Keratinocyte (primary cell): ENCODE data around the gene TRIP6. TPM values are rescaled to one million over a fixed set of nuclear protein-coding genes. Genes with fewer than 3 reads are reported as not detected.

Experiments used
- DNase-seq: peaks from one replicate; pipeline ENCODE4 v3.0.0-alpha.2; 2011; ENCODE audit warnings: low read depth, missing footprints, low spot score
- FAIRE-seq: peaks from 2 replicates; lab custom pipeline; 2011; peaks lifted over from hg19 to GRCh38; lab: Jason Lieb, UNC
- H2AFZ ChIP-seq: 2 replicates; pipeline ENCODE4 v1.6.0; 2012; ENCODE audit warnings: low read length, control low read depth, inconsistent platforms; ENCODE audit not compliant: control insufficient read depth
- H3K27ac ChIP-seq: 2 replicates; pipeline ENCODE4 v1.5.1; 2011; ENCODE audit warnings: low read length; ENCODE audit not compliant: control insufficient read depth, insufficient read depth
- H3K27me3 ChIP-seq: 3 replicates; pipeline ENCODE4 v1.6.0; 2011; ENCODE audit warnings: low read length; ENCODE audit not compliant: control insufficient read depth, insufficient read depth; ENCODE audit errors: extremely low read depth
- H3K36me3 ChIP-seq, 2 experiments: 2 replicates in 1 of 2; 3 replicates in 1 of 2; pipeline ENCODE4 v1.5.1; 2011; ENCODE audit warnings: low read length in 2 of 2, mild to moderate bottlenecking in 1 of 2; ENCODE audit not compliant: control insufficient read depth in 2 of 2, insufficient read depth in 2 of 2; ENCODE audit errors: extremely low read depth in 1 of 2
- H3K4me1 ChIP-seq: 3 replicates; pipeline ENCODE4 v1.5.1; 2011; ENCODE audit warnings: low read length; ENCODE audit not compliant: control insufficient read depth, insufficient read depth; ENCODE audit errors: extremely low read depth
- H3K4me2 ChIP-seq: 3 replicates; pipeline ENCODE4 v1.6.0; 2011; ENCODE audit warnings: low read depth, low read length; ENCODE audit not compliant: control insufficient read depth, insufficient read depth; ENCODE audit errors: extremely low read depth
- H3K4me3 ChIP-seq, 3 experiments: fragments of 200-600 bp in 1 of 3; sonication (generic) in 1 of 3; 2 replicates in 2 of 3; 3 replicates in 1 of 3; pipeline ENCODE4 v1.5.1; 2011 to 2016; ENCODE audit warnings: low read length in 3 of 3, mild to moderate bottlenecking in 3 of 3, control low read depth in 2 of 3, inconsistent platforms in 1 of 3, low read depth in 1 of 3, mixed read lengths in 1 of 3, mixed run types in 1 of 3, moderate library complexity in 1 of 3; ENCODE audit not compliant: control insufficient read depth in 2 of 3, insufficient read depth in 2 of 3; ENCODE audit errors: extremely low read depth in 1 of 3
- H3K79me2 ChIP-seq: 2 replicates; pipeline ENCODE4 v1.6.0; 2012; ENCODE audit warnings: low read length; ENCODE audit not compliant: control insufficient read depth, insufficient read depth
- H3K9ac ChIP-seq: 3 replicates; pipeline ENCODE4 v1.6.0; 2011; ENCODE audit warnings: low read length; ENCODE audit not compliant: control insufficient read depth, insufficient read depth; ENCODE audit errors: extremely low read depth
- H3K9me1 ChIP-seq: 3 replicates; pipeline ENCODE4 v1.6.0; 2011; ENCODE audit warnings: low read length; ENCODE audit not compliant: control insufficient read depth, insufficient read depth; ENCODE audit errors: extremely low read depth
- H3K9me3 ChIP-seq: 2 replicates; pipeline ENCODE4 v1.5.1; 2012; ENCODE audit warnings: low read depth, low read length; ENCODE audit not compliant: control insufficient read depth
- H4K20me1 ChIP-seq: 3 replicates; pipeline ENCODE4 v1.6.0; 2011; ENCODE audit warnings: low read length; ENCODE audit not compliant: control insufficient read depth, insufficient read depth; ENCODE audit errors: extremely low read depth
- CTCF ChIP-seq, 3 experiments: IDR thresholded peaks in 1 of 3; conservative IDR thresholded peaks in 1 of 3; optimal IDR thresholded peaks in 1 of 3; 2 replicates in 2 of 3; 3 replicates in 1 of 3; pipeline versions ENCODE3 to v1.5.1; 2011; ENCODE audit warnings: low read length in 3 of 3, mild to moderate bottlenecking in 3 of 3, moderate library complexity in 2 of 3, control low read depth in 1 of 3, inconsistent platforms in 1 of 3; ENCODE audit not compliant: insufficient read depth in 2 of 3; ENCODE audit errors: extremely low read depth in 1 of 3
- EZH2 ChIP-seq: IDR thresholded peaks from one replicate; pipeline ENCODE4 v1.6.1; 2012; ENCODE audit warnings: inconsistent platforms, mild to moderate bottlenecking, low read length, moderate library complexity
- dilution Hi-C: fragments of 300-500 bp; cut with MboI; formaldehyde crosslinking; loops from one replicate; pipeline ENCODE4 v1.7.0; 2020; ENCODE audit warnings: low sequenced_read_pairs; ENCODE audit not compliant: extremely low pct_ligation_motif_present
- polyA plus RNA-seq, 5 experiments: library from polyadenylated mRNA; depleted of rRNA in 3 of 5; stranded (reverse) in 3 of 5; stranded (forward) in 1 of 5; unstranded in 1 of 5; fragments of >200 nt; gene quantifications; 1 replicate in 1 of 5; 2 replicates in 3 of 5; 3 replicates in 1 of 5; pipeline versions ENCODE4 v1.2.1 to v1.2.3, GENCODE V29; 2011 to 2012; ENCODE audit warnings: missing spikeins in 2 of 5, low read depth in 1 of 5, low replicate concordance in 1 of 5

Gene TRIP6
- polyA plus RNA-seq, 1 donor (not counting 4 experiments of a cell fraction or from before 2014, with no cell fraction given): 83.8 TPM

GRCh38 chr7:100865938-100866728 is 1.1 kb upstream of the TRIP6 start:
- peak overlapping the region; percentile 89 to 97 (median 95) for H3K4me3 ChIP-seq
- TF ChIP-seq EZH2: no peak
- TF ChIP-seq CTCF (optimal IDR thresholded peaks at IDR 0.05 in 1 of 3, IDR thresholded peaks at IDR 0.05 in 1 of 3, conservative IDR thresholded peaks at IDR 0.05 in 1 of 3; ENCODE audit: extremely low read depth in 1 of 3, insufficient read depth in 2 of 3, low read length in 3 of 3): no peak
- H2AFZ ChIP-seq: no peak overlapping the region
- peak overlapping the region; percentile 99 for H3K9ac ChIP-seq
- peaks cover 38% of the 10 kb centered on the region for H3K79me2 ChIP-seq
- DNase-seq (no peak), FAIRE-seq (no peak)
- peaks cover 11 to 27% of the 10 kb centered on the region in 2 experiments for H3K36me3 ChIP-seq
- dilution Hi-C loops: no loop called here
- peaks cover 30% of the 10 kb centered on the region for H3K4me1 ChIP-seq
- peak overlapping the region; percentile 95 for H3K4me2 ChIP-seq
- H3K9me1 ChIP-seq: no peaks in the 10 kb centered on the region
- H3K27ac ChIP-seq: peak overlapping the region; percentile 95
- no peaks in the 10 kb centered on the region for H3K9me3 ChIP-seq
- no peaks in the 10 kb centered on the region for H4K20me1 ChIP-seq
- no peaks in the 10 kb centered on the region for H3K27me3 ChIP-seq

GRCh38 chr7:100866729-100867039 is 503 bp upstream of the TRIP6 start:
- Histone ChIP-seq H3K4me2 (peak overlapping the region; percentile 95), H3K4me1 (peaks cover 30% of the 10 kb centered on the region), H3K9ac (peak overlapping the region; percentile 99), H3K27me3 (no peaks in the 10 kb centered on the region), H2AFZ (no peak overlapping the region), H3K79me2 (peaks cover 44% of the 10 kb centered on the region), H3K4me3 (peak overlapping the region; percentile 89 to 97 (median 95)), H4K20me1 (no peaks in the 10 kb centered on the region), H3K36me3 (peaks cover 16 to 27% of the 10 kb centered on the region in 2 experiments), H3K9me3 (no peaks in the 10 kb centered on the region), H3K27ac (peak overlapping the region; percentile 95), H3K9me1 (no peaks in the 10 kb centered on the region)
- TF ChIP-seq EZH2 (no peak), CTCF (optimal IDR thresholded peaks at IDR 0.05 in 1 of 3, IDR thresholded peaks at IDR 0.05 in 1 of 3, conservative IDR thresholded peaks at IDR 0.05 in 1 of 3; ENCODE audit: extremely low read depth in 1 of 3, insufficient read depth in 2 of 3, low read length in 3 of 3) (no peak)
- DNase-seq (no peak), FAIRE-seq (no peak)
- dilution Hi-C loops: no loop called here
